CD4-positive, alpha-beta T cell treated with Interleukin-15 for 1 hour (primary cell): ENCODE results near the gene IGSF9B.

Experiments used
- DNase-seq: peaks from one replicate; pipeline ENCODE4 v3.0.0-alpha.2; 2020

IGSF9B gene

DNA sequence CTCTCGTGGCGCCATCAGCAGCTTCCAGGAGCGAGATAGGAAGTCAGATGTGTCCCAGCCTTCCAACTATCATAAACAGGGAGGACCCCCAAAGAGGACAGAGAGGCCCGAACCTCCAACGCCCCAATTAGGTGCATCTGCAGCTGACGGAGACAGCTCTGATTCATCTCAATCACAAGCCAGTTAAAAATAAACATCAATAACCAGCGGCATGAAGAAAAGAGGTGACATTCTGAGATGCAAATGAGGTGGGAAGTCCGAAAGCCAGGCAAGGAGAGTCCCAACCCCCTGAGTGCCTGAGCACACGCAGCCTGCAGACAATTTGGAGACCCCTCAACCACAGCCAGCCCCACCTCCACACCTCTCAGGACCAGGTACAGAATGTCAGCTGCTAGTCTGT lies 28.1 kb upstream of the IGSF9B start:
- no peak for DNase-seq

DNA sequence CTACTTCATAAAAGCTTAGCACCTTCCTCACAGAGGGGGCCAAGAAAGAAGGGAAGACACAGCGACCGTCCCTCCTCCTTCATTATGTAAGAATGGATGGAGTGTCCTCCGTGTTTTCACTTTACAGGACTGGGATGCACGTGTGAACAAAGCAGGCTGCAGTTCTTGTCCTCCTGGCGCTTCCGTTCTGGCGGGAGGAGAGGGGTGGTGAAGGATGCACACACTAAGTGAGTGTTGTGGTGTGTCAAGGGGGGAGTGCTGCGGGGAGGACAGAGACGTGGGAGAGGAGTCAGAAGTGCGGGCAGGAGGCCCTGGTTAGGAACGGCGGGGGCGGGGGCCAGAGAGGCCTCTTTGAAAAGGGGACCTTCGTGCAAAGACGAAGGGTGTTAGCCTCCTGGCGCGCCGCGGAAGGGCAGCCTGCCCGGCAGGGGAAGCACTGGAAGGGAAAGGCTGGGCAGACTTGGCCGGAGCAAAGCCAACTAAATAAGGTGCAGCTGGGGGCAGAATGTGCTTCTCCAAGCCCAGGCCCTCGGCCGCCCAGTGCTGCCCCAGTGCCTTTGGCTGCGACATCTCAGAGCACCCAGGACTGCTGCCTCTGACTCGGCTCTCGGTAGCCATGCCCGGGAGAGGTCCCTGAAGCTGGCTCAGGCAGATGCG lies 27.0 kb upstream of the IGSF9B start:
- DNase-seq: no peak

DNA sequence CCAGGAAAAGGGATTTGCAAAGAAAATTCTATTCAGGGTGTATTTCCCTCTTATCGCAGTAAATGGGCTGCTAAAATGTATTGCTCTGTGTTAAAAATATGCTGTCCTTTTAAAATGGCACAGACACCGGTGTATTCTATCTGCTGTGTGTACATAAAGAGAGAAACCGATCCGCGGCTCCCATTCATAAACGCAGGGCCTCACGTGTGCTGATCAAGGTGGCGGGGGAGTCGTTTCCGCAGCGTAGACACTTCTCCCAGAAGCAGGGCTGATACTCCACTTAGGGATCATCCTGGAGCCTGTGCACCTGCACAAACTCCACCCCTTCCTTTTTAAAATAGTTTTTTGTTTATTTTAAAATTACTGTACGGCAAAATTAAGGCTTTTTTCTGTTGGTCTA lies 26.1 kb upstream of the IGSF9B start:
- DNase-seq: no peak

DNA sequence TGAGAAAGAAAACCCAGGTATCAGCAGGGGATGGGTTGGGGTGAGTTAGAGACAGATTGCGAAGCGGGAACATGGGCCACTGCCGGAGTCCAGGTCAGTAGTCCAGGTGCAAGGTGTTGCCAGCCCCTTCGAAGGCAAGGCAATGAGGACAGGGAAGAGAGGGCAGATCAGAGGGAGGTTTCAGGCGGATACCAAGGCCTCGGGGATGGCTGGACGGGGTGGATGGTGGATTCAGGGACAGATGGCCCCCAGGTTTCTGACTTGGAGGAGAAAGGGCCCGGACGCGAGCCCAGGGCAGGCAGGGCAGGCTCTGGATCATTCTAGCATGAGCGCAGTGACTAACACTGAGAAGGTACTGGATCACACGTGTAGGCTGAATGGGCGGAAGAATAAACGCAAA lies 25.4 kb upstream of the IGSF9B start:
- no peak for DNase-seq

DNA sequence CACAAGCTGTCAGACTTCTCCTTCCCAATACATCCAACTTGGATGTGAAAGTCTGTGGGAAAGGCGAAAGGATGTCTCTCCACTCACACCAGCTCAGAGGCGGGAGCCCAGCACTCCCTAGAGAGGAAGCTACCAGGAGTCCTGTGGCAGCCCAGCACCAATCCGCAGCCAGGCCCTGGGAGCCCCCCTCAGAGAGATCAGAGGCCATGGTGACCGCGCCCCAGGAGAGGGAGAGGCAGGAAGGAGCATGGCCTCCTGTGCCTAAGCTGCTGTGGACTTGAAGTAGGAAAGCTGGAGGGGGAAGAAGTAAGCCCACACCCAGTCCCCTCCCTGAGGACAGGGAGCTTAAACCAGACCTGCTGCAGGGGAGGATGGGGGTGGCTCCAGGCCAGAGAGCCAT lies 24.4 kb upstream of the IGSF9B start:
- DNase-seq: no peak

DNA sequence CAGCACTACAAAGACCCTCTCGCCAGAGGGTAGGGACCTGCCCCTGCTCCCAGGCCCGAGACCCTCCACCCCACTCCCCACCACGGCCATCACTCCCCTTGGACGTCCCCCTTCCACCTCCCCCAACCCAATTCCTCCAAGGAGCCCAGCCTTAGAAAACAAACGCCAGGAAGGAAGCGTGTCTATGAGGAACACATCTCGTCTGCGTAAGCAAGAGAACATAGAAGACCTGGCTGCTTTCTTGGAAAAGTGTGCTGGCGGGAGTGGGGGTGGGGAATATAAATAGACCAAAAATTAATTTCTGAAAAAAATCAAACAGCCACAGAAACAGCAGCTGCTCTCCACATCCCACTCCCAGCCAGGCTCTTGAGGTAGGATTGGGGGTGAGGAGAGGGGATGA lies 23.9 kb upstream of the IGSF9B start:
- no peak for DNase-seq

DNA sequence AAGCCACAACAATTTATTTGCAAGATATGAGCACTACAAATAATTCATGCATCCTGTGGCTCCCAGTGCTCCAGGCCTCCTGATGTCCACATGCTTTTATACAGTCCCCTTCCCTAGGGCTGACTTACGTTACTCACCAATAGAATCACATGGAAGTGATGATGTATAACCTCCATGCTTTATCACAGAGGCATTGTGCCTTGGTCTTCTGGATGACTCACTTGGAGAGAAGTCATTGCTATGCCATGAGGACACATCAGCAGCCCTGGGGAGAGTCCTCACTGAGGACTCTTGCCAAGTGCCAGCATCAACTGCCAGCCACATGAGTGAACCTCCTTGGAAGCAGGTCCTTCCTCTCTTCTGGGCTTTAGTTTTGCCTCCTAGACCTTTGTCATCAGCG lies 22.0 kb upstream of the IGSF9B start:
- DNase-seq: no peak

DNA sequence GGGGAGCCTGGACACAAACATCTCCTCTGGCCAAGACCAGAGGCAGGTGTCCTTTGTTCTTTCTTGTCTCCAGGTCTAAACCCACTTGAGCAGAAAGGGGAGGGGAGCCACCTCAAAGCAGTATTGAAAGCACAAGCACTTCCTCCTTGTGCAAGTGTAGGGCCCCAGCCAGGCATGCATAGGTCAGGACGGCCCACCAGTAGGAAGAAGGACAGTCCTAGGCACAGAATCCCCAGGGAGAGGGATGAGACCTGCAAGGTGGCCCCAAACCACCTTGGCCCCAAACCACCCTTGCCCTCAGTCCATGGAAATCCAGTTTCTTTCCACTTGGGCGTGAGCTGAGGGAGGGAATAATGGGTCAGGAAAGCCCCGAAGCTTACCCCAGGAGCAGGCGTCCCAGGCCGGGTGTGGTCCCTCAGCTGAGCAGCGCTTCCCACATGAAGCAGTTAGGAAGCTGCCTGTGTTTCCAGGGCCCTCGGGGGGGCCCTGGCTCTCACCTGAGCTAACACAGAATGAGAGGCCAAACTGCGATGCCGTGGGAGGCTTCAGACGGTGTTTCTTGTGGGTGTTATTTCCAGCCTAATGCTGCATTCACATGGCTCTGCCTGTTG lies 20.4 kb upstream of the IGSF9B start:
- DNase-seq: no peak

DNA sequence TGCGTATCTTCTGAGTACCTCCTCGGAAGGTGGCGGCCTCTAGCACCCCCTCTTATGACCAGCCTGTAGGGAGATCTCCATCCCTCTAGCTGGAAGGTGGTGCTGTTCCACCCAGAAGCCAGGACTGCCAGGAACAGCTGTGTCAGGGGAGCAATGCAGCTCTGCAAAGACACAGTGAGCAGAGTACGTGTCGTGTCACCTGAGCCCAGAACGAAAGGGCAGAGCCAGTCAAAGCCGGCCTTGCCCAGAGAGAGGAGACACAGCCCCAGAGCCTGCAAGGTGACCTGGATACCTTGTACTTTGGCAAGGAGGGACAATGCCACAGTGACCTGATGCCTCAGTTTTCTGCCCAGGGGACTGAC lies 18.7 kb upstream of the IGSF9B start:
- DNase-seq: no peak

DNA sequence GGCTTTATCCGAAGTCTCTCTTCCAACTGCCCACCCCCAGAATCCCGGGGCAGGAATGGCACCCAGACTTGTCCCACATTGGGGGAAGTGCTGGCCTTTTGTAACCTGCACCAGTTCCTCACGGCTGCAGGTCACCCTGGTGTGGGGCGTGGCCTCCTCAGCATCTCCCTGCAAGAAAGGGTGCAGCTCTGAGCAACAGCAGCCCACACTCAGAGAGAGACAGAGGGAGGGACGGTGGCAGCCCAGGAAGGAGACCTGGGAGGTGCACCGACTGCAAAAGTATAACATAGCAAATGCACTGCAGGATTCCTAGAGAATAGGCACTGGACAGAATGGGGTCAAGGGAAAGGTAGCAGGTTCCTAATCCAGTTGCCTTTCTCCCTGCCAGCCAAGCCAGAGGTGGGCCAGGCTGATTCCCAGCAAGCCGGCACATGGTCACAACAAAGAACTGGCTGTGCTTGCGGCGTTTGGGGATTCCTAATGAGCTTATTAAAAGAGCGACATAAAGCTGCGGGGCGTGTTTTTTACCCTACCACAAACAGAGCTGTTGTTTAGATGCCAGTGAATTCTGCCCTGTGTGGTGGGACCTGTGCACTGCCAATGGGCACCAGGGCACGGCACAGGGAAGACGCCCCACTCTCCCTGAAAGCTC lies 18.2 kb upstream of the IGSF9B start:
- no peak for DNase-seq

DNA sequence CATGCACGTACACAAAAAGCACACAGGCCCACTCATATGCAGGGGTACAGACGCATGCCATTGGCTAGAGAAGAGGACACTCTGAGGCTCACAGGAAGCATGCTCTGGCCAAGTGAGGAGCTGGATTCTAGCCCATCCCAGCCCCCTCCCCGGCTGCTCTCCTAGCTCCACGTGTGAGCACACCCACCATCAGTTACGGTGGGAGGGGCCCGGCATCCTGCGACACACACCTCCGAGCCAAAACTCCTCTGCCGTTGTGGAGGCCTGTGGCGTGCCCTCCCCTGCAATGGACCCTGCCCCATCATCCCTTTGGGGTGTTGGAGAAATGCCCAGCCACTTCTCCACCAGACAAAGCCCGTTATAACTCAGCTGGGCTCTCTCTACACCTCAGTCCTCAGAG lies 15.1 kb upstream of the IGSF9B start:
- no peak for DNase-seq

DNA sequence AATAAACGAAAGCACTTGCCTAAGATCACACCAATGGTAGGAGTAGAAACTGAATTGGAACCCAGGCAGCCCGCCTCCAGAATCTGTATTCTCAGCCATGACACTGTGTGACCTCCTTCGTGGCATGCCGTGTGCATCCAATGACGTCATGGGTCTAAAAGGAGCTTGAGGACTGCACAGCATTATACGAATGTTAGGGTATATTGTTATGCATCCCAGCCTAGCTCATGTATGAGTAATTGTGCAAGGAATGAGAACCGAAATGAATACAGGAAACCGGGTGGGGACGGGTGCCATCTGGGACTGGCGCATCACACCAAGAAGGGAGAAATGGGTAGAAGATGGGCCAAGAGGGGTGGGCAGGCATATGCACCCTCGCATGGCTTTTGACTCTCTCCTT lies 12.3 kb upstream of the IGSF9B start:
- DNase-seq: no peak

DNA sequence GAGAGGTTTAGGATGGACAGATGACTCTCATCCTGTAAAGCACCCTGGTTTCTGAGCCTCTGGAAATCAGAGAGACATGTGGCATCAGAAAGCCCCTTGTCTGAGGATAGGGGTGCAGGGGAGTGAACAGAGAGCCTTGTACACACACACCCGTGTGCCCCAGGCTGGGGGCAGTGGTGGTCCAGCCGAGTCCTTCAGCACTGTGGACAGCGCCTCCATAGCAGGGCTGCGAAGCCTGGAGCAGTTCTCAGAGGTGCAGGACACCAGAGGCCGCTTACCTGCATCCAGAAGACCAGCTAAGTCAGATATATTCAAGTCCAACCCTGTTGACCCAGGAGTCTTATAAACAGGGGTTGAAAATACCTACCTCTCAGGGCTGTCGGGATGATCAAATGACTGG lies 11.5 kb upstream of the IGSF9B start:
- DNase-seq: no peak

DNA sequence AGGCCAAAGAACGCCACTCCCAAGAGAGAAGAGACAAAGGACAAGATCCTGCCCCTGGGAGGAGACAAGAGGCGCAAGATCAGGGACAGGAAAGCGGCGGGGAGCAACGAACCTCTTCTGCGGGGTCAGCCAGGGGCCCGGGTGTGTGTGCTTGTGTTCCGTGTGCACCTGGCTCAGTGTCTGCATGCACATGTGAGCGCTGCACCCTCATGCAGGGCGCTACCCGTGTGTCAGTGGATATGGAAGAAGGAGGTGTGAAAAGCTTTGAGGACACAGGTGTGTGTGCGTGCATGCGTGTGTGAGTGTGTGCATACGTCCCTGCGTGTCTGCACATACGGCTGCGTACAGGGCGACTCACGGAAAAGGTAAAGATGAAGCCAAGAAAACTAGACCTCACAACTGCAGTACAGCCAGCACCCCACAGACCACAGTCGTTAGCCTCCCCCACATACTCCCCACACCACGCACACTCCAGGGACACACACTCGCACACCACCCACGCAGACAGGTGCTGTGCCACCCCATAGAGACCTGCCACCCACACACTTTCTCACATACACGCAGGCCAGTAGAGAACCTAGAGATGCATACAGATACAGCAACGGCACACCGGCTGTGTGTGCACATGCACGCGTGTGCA lies 11.0 kb upstream of the IGSF9B start:
- DNase-seq: no peak

DNA sequence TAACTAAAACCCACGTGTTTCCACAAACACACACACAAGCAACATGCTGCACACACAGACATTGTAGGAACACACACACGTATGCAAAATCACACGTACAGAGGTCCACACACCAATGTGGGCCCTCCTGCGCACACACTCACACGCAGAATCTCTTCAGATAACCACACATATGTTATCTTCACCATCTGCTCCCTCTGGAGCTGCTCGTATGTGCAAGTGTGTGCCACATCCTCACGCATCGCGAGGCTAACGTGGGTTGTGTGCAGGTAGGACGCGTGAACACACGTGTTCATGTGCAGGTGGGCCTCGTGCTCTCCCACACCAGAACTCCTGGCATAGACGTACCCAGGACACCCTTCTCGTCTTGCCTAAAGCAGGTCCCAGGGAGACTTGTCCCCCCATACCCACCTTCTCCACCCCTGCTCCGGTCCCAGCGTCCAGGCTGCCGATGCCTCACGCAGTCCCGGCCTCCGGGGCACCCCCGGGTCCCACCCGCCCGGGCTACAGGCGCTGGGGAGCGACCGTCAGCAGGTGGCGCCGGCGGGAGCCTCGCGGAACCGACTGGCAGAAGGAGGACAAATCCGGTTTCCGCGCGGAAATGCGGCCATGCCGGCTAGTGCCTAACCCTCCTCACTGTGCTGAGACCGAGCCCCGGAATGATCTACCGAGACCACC lies 10.3 kb upstream of the IGSF9B start:
- DNase-seq: peak; percentile 54

DNA sequence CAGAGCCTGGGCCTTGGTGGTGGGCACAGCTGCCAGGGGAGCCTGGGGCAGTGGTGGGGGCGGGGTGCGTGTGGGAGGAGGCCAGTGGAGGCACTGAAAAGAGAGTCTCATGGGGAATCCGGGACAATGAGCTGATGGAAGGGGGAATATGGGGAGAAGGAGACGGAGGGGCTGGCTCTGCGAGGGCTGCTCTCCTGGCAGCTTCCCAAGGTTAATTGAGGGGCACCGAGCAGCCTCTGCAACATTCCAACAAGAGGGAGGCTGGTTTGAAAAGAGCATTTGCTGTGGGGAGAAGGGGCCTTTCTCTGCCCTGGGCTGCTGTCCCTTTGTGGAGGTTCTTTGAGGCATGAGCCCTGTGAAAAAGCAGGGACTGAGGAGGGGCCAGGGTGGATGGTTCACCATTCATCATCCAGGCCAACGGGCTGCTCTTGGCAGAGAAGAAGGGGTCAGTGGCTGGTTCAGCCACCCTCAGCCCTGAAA lies 9.4 kb upstream of the IGSF9B start:
- DNase-seq: no peak

DNA sequence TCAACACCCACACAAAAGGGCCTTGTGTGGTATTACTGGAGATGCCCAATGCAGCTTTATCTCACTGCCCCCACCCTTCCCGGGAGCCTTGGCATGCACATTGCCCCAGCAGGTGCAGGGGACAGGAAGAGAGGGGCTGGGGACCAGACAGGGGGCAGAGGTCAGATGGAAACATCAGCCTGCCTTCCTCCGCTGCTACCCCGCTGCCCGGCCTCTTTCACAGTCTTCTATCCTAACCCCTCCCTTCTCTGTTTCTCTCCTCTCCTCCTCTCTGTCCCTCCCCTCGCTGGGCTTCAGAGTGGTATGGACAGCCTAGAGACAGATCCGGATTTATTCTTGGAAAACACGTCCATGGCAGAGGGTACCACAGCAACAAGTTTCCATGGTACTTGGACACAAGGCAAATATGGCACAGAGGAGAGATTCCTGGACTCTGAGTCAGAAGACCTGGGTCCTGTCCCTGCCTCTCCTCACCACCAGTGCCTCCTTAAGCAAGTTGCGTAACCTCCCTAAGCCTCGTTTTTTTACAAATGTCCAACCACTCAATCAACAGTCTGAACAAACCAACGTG lies 8.3 kb upstream of the IGSF9B start:
- DNase-seq: no peak

DNA sequence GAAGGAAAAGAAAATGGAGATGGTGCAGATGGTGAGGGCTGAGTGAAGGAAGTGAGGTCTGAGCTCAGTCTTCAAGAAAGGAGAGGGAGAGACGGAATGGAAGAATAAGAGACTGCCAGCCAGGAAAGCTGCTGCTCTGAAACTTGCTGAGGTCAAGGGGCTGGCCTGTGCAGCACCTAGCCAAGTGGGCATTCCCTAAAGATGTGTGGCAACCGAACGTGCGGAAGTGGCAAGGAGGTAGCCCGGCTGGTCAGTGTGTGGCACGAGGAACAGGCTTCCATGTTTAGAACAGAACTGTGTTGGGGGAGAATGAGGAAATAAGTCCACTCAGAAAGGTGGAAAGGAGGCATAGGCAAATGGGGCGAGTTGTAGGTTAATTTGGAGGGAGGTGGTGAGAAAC lies 7.6 kb upstream of the IGSF9B start:
- no peak for DNase-seq

DNA sequence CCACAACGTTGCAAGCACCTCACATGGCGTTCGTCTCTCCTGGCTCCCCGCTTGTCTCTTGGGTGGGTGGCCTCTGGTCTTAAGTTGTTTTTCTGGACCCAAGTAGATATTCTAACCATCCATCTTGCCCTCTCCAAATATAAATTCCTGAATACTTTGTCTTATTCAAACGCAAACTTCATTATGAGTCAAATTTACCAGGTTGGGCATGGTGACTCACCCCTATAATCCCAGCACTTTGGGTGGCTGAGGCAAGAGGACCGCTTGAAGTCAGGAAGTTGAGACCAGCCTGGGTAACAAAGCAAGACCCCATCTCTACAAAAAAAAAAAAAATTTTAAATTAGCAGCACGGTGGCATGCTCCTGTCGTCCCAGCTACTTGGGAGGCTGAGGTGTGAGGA lies 5.1 kb upstream of the IGSF9B start:
- no peak for DNase-seq

DNA sequence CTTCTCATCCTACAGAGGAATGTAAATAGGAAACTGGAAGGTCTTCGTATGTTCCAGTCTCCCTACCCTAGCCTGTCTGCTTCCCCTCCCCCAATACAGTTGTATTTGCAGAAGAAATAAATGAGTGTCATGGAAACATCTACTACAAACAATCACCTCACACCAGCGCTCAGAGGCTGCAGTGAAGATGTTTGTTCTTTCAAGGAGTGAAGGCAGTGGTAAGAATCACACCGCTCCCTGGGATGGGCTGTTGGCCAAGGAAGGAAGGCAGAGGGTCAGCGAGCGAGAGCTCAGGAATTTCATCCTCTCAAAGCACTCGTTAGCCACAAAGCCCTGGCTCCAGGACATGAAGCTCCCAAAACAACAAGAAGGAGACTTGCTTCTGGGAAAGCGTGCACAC lies 1.1 kb upstream of the IGSF9B start:
- no peak for DNase-seq

DNA sequence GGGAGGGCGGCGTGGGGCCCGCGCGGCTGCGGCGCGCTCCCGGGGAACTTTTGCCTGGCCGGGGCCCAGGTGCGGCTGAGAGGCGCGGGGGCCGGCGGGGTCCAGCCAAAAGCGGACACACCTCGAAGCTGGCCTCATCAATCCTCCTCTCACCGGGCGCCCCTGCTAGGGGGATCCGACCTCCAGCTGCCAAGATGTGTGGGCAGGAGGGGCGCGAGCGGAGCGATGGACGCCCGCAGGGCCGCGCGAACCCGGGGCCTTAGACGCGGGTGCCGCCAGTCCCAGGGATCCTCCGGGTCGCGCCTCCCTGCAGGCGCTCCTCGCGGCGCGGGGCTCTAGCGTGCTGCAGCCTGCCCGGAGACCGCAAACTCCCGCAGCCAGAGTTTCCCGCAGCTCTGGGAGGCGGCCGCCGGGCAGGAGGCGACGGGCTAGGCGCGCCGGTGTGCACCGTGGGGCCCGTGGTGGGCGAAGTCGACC lies 785 bp downstream of the IGSF9B start:
- no peak for DNase-seq

DNA sequence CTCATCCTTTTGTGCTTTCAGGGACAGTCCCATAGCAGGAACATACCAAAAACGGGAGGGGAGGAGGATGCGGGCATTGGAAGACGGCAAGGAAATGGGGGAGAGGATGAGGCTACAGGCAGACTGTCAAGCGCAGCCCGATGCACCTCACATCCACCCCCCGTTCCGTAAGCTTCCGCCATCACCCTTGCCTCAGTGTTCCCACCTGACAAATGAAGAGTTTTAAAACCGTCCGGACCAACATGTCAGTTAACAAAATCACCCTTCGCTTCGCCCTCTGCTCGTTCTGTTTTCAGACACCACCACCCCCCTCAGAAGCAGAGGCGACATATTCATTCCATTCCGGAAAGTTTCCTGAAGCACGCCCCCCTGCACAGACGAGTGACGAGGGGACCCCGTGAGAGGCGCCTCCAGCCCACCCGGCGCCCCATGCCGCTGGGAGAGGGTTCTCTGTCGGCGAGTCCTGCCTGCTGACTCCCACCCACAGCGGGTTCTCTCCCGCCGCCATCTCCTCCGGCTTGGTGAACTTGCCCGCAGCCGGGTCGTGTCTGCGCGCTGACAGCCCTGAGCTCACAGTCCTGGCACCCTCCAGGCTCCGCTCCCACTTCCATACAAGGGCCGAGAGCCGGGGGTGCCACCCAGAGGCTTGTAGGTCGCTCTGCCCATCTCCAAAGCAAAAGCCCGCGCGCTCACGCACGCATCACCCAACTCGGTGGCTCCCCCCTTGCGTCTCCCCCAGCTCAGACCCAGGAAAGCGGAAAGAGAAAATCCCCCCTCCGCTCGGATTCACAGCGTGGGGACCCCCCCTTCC lies 1.5 kb downstream of the IGSF9B start:
- no peak for DNase-seq
